Measurements from ENCODE around the gene NRBP1.

Gene NRBP1

GRCh38 chr2:27428213-27428977 is at the start of gene NRBP1:
Gene NRBP1, plus strand, starts transcription at chr2:27428631. Its CDS starts 4,643 bp downstream, at chr2:27433274.
- H3K4me3 ChIP-seq (ENCODE audit: low read depth, low read length), result peak within 1 kb of the TSS; percentile 80
- DNase-seq (ENCODE audit: low read depth, low spot score), result peak; percentile 93
- in situ Hi-C loops (cut with HindIII; ENCODE audit: low sequenced_read_pairs), result no loop called here
- TF ChIP-seq CTCF (IDR thresholded peaks at IDR 0.05; ENCODE audit: low read depth, low read length), result no peak

DNA sequence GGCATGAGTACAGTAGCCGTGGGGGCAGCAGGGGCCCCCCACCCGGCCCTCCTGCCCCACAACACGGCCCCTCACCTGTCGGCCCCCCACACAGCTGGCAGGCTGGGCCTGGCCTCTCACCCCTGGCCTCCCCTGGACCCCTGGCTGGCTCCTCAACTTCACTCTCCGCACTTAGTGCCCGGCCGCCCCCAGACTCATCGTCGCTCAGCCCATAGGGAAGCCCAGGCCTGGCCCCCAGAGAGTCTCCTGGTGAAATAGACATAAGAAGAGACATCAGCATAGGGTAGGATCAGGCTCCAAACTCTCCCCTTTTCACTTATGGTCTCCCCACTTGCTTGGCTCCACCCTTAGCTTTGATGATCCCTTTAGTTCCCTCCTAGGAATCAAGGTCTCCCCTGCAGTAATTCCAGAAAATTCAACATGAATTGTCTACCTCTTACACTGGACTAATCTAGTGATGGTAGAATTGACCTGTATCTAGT is 49.6 kb upstream of the NRBP1 start:
- no peak overlapping the region for H3K4me3 ChIP-seq (ENCODE audit: low read depth, low read length)
- no peak for DNase-seq (ENCODE audit: low read depth, low spot score)
- in situ Hi-C loops (cut with HindIII; ENCODE audit: low sequenced_read_pairs), result no loop called here
- TF ChIP-seq CTCF (IDR thresholded peaks at IDR 0.05; ENCODE audit: low read depth, low read length), result no peak

- no peak for TF ChIP-seq CTCF (IDR thresholded peaks at IDR 0.05; ENCODE audit: low read depth, low read length)
- in situ Hi-C loops (cut with HindIII; ENCODE audit: low sequenced_read_pairs), result no loop called here
- H3K4me3 ChIP-seq (ENCODE audit: low read depth, low read length), result peak overlapping the region; percentile 86
- peak; percentile 22 for DNase-seq (ENCODE audit: low read depth, low spot score)
These were observed 49.0 kb upstream of the NRBP1 start for GRCh38 chr2:27379383-27379835.

GRCh38 chr2:27379836-27380625 is 48.4 kb upstream of the NRBP1 start:
- DNase-seq (ENCODE audit: low read depth, low spot score), result peak; percentile 17
- peak overlapping the region; percentile 86 for H3K4me3 ChIP-seq (ENCODE audit: low read depth, low read length)
- in situ Hi-C loops (cut with HindIII; ENCODE audit: low sequenced_read_pairs), result no loop called here
- TF ChIP-seq CTCF (IDR thresholded peaks at IDR 0.05; ENCODE audit: low read depth, low read length), result no peak

GRCh38 chr2:27380626-27381545 is 47.5 kb upstream of the NRBP1 start, which contains the start of gene ZNF513:
Gene ZNF513, minus strand, starts transcription at chr2:27380734. Its CDS starts 208 bp downstream, at chr2:27380526.
- H3K4me3 ChIP-seq (ENCODE audit: low read depth, low read length), result peak within 1 kb of the TSS; percentile 86
- in situ Hi-C loops (cut with HindIII; ENCODE audit: low sequenced_read_pairs), result no loop called here
- TF ChIP-seq CTCF (IDR thresholded peaks at IDR 0.05; ENCODE audit: low read depth, low read length), result no peak
- peak; percentile 96 for DNase-seq (ENCODE audit: low read depth, low spot score)

All from astrocyte of the spinal cord (primary cell).